HG03045 (cell line): Measurements from ENCODE around the gene SEMA4D.
"Not testable (repeated sequence)": the region's sequence is repeated elsewhere in the genome, so short reads cannot be mapped to it uniquely, and the experiment has no call there.

ENCODE experiments used
- ATAC-seq: cut with Tn5 transposase; IDR thresholded peaks from one replicate; pipeline ENCODE4 v1.9.1; 2021; ENCODE audit warnings: mild to moderate bottlenecking, moderate library complexity; ENCODE audit not compliant: unreplicated experiment

Gene SEMA4D

DNA sequence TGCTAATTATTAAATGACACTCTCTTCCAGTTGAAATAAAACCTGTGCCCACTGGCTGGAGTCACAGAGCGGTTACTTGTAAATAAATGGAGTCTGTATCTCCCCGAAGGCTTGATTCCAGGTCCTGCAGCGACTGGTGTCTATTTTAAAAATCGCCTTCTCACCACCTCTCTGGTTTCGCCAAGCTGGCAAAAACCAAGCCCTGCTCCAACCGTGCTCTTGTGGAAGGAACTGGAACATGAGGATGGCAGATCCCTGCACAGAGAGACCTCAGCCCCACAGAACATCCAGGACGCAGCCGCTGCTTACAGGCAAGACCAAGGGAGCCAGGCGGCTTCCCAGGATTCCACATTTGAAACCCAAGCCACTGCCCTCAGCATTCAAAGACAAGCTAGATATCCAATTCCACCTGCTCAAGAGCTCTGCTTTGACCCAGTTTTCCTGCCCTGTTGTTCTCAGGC is 15.0 kb downstream of the SEMA4D start:
- no peak for ATAC-seq

DNA sequence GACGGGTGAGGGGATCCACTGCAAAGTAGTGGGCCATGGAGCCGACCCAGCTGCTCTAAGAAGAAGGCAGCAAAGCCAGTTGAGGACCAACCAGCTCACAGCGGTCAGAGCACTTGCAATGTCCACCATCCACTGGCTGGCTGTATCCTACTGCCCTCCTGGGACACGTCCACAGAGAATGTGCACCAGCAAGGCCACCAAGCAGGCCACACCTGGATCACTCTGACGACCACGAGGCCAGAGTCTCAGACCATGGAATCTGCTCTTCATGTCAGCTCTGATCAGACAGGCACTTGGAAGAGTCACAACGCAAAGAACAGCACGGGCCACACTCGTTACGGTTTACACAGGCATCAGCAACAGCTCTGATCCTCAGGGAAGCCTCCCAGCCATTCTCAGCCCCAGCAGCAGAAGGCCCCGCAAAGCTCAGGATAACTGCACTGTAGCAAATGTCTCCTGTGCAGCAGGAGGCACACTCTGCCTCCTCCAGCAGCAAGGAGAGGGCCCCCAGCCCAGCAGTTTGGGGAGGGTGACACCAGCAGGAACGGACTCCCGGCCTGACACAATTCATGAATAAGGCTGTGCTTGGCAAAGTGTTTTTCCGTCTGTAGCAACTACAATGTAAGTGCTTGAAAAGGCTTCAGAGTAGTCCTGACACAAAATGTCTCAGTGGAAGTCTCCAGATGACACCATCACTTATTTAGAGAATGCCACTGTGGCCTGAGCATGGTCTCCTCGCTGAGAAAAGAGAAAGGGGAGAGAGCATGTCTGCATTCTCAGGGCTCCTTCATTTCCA is 15.7 kb downstream of the SEMA4D start:
- ATAC-seq, result no peak

DNA sequence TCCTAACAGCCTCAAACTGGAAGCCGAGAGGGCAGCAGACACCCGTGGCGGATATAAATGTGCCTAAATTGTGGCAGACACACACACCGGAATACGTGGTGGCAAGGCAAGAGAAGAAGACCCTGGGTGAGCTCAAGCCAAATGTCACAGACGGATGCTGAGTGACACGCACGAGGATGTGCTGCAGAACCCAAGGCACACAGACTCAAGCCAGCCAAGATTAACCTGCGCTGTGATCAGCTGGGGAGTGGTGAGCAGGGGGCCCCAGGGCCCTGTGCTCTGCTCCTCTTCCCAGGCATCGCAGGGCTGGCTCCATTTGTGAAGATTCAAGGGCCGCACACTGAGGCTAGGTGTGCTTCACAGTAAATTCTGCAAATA is 16.4 kb downstream of the SEMA4D start:
- ATAC-seq, result no peak

DNA sequence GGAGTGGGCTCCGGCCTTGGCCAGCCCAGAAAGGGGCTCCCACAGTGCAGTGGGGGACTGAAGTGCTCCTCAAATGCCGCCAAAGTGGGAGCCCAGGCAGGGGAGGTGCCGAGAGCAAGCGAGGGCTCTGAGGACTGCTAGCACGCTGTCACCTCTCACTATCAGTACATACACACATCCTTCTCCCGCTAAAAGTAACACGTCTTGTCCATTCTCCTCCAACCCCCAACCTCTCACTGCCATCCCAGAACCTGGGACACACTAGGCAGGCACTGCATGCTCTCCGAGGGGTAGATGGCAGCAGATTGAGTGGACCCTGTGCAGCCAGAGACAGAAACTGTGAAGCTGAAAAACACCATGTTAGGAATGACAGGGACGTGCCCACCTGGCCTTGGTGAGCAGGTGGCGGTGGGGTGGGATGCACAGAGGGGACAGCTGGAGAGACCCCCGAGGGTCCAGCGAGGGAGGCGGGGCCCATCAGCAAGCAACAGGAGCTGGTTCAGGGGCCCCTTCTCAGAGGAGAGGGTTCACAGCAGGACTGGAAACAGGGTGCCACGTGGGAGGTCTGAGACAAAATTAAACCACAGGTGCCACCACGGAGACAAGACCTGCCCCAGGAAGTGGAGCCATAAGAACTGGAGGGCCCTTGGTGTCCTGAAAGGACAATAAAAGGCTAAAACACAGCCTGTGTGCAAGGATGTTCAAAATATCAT is 16.9 kb downstream of the SEMA4D start:
- no peak for ATAC-seq

DNA sequence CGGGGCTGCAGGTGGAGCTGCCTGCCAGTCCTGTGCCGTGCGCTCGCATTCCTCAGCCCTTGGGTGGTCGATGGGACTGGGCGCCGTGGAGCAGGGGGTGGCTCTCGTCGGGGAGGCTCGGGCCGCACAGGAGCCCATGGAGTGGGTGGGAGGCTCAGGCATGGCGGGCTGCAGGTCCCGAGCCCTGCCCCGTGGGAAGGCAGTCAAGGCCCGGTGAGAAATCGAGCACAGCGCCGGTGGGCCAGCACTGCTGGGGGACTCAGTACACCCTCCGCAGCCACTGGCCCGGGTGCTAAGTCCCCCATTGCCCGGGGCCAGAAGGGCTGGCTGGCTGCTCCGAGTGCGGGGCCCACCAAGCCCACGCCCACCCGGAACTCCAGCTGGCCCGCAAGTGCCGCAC is 17.5 kb downstream of the SEMA4D start:
- not testable (repeated sequence) for ATAC-seq

DNA sequence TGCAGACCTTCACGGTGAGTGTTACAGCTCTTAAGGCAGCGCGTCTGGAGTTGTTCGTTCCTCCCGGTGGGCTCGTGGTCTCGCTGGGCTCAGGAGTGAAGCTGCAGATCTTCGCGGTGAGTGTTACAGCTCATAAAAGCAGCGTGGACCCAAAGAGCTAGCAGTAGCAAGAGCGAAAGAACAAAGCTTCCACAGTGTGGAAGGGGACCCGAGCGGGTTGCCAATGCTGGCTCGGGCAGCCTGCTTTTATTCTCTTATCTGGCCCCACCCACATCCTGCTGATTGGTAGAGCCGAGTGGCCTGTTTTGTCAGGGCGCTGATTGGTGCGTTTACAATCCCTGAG is 18.3 kb downstream of the SEMA4D start:
- not testable (repeated sequence) for ATAC-seq

DNA sequence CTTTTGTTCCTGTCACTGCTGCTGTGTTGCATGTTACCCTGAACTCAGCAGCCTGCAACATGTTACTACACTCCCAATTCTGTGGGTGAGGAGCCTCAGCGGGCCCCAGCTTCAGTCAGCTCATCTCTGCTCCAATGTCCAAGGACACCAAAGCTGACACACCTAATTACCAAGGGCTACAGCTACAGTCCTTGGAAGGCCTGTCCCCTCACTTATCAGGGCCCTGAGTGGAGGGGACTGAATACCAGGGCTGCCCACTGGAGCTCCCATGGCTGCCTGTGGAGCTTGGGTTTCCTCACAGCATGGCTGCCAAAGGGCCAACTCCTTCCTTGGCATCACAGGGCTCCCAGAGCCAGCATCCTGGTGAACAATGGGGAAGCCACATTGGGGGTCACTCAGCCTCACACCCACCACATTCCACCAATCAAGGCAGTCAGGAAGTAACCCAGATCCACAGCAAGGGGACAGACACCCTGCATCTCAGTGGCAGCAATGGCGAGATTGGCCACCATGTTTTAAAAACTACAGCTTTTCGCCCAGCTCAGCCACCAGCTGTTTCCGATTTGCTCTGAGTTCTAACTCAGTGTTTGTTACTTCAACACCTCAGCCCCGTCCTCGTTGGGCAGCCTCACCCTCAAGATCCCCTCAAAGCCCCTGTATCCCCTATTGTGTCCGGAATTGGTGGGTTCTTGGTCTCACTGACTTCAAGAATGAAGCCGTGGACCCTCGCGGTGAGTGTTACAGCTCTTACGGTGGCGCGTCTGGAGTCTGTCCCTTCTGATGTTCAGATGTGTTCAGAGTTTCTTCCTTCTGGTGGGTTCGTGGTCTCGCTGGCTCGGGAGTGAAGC is 18.9 kb downstream of the SEMA4D start:
- ATAC-seq, result no peak

DNA sequence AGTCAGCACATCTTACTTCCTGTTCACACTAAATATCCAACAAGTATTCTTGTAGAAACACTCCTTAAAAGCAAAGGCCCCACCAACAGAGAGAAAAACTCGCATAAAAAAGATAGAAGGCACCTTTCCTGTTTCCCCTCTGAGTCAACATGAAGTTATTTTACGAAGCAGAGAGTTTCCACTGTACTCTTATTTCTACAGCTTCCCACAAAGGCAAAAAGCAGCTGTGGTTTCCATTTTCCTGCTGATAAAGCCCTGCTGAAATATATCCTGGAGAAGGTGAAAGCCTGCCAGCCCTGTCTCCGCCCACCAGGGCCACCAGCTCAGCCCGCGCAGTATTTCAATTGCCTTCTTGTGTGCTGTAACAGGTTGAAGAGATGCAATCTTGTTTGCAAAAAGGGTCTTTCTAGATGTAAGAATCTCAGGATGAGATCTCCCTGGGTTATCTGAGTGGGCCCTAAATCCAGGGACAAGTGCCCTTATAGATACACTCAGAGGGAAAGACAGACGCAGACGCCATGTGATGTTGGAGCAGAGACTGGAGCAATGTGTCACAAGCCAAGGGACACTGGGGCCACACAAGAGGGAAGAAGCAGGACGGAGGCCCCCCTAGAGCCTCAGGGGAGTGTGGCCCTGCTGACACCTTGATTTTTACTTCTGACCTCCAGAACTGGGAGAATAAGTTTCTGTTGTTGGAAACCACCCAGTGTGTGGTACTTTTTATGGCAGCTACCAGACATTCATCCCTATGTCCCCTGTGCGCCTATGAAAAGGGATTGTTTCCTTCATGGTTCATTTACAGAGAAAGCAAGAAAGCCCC is 19.9 kb downstream of the SEMA4D start:
- no peak for ATAC-seq

DNA sequence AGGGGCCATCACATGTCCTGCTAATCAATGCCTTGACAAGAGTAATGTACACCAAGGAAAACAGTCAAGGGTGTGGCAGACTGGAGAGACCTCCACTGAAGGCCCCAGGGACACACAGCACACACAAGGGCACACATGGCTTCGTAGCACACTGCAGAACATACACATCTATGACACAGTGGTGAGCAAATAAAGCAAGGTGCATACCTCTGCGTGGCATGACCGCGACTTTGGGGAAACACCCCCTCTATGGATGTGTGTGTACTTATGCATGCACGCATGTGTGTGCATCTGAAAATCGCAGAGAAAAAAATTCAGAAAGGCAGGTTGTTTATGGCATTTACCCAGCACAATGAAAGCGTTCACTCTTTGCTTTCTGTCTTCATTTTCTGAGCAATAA is 20.5 kb downstream of the SEMA4D start:
- ATAC-seq, result no peak

DNA sequence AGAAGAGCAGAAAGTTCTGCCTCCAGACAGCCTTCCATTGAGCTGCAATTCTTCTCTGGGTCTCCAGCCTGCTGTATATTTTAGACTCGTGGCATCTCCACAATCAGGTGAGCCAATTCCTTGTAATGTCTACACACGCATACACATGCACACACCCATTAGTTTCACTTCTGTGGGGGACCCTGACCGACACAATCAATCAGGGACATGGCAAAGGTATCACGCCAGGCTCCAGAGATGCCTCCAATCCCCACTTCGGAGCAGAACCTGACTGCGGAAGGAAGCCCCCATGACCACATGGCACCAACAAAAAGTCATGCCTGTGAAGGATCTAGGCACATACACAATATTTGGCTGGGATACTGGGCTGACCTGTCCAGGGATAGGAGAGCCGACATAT is 21.4 kb downstream of the SEMA4D start:
- no peak for ATAC-seq

DNA sequence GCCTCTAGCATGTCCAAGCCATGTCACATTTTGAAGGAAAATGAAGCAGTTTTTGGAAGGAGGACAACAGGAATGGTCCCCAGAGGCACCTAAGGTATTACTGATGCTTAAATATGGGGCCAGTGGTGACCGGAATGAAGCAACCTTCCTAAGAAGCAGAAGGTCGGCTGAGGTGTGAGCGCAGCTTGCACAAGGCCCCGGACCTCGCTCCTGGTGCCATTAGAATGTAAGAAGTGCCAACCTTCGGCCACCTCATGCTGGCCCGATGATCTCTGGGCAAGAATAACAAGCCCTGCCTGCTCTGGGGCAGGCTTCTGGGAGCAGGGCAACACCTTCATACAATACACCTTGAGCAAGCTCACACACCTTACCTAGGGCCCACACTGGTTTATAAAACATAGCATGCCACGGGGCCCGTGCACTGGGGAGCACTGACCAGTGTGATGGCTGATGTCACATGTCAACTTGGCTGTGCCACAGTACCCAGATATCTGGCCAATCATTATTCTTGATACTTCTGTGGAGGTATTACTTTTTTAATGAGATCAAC is 21.9 kb downstream of the SEMA4D start:
- no peak for ATAC-seq

DNA sequence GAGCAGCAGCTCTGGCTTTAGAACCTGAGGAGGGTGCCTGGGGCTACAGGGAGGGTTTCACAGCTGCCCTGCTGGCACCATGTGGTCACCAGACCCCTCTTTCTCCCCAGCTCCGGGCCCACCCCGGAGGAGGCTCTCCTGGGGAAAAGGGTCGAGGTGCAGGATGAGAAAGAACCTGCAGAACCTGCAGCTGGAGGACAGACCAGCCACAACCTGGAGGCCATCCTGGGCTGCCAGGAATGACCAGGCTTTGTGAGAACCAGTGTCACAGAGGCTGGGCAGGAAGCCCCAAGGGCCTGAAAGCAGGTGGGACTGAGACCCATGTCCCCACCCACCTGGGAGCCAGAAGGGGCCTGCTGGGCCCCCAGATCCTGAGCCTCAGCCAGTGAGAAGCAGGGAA is 23.0 kb downstream of the SEMA4D start:
- ATAC-seq, result no peak

DNA sequence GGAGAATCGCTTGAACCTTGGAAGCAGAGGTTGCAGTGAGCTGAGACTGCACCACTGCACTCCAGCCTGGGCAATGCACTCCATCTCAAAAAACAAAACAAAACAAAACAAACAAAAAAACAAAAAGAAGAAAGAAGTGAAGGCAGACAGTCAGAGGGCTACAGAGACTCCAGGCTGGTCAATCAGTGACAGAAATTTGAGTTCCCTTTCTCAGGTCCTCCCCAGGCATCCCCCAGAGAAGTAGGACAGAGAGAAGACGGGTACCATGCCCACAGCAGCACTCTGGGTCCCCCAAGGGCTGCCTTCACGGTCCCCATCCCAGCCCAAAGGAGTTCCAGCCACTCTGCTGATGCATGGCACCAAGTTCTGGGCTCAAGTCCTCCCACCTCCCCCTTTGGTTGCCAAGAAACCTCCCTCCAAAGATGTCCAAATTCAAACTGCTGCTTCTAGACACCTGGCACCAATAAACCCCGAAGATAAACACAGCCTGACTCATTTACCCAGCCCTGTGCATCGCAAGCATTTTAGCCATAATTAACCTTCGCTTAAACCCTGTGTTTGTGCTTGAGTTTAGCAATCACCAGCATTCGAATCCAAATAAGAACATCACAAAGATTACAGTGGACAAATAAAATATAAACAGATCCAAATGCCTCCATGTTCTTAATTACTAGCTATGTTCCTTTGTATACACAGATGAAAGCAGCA is 24.0 kb downstream of the SEMA4D start:
- ATAC-seq, result no peak

DNA sequence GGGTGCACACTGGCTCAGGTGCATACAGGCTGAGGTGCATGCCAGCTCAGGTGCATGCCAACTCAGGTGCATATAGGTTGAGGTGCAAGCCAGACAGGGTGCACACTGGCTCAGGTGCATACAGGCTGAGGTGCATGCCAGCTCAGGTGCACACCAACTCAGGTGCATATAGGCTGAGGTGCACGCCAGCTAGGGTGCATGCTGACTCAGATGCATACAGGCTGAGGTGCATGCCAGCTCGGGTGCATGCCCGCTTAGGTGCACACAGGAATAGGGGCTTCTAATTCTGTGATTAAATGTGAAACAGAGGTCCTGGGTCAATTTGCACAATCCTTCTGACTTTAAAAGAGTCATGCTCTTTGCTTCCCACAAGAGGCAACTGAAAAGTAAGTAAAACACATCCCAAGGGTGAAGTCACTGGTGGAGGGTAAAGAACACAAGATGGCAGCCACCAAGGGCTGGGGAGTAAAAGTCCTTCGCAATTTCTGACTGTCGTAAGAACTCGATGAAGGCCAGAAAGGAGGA is 26.1 kb downstream of the SEMA4D start:
- not testable (repeated sequence) for ATAC-seq

DNA sequence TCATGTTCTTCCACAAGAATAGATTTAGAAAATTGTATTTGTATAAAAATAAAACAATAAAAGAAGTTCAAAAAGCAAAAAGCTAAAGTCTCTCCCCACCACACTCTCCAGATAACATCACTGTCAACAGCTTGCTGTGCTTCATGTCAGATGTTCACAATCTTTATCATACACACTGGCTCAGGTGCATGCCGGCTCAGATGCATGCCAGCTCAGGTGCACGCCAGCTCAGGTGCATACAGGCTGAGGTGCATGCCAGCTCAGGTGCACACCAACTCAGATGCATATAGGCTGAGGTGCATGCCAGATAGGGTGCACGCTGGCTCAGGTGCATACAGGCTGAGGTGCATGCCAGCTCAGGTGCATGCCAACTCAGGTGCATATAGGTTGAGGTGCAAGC is 26.5 kb downstream of the SEMA4D start:
- no peak for ATAC-seq

DNA sequence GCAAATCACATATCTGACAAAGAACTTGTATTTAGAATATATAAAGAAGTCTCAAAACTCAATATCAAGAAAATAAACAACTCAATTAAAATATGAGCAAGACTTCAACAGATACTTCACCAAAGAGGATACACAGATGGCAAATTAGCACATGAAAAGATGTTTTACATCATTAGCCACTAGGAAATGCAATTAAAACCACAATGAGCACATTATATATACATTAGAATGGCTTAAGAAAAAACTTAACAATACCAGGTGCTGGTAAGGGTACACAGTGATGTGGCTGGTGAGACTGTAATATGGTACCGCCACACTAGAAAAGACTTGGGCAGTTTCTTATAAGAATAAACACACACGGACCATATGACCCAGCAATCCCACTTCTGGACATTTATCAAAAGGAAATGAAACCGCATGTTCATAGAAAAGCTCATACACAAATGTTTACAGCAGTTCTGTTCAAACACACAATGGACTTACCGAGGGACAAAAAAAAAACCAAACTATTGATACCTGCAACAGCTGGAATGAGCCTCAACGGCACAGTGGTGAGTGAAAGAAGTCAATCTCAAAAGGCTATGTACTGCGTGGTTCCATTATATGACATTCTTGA is 27.6 kb downstream of the SEMA4D start:
- ATAC-seq, result no peak

DNA sequence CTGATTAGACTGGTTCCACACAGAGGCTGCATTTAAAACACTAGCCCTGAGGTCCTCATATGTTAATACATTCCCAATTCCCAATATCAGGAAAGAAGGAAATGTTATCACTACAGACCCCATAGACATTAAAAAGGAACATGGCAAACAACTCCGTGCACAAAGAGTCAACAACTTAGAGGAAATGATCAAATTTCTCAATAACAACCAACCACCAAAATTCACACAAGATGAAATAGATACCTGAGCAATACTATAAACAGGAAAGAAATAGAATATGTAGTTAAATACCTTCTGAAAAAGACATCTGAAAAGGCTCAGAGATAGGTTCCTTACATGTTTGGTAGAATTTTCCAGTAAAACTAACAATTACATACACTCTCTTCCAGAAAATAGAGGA is 28.9 kb downstream of the SEMA4D start:
- ATAC-seq, result no peak

DNA sequence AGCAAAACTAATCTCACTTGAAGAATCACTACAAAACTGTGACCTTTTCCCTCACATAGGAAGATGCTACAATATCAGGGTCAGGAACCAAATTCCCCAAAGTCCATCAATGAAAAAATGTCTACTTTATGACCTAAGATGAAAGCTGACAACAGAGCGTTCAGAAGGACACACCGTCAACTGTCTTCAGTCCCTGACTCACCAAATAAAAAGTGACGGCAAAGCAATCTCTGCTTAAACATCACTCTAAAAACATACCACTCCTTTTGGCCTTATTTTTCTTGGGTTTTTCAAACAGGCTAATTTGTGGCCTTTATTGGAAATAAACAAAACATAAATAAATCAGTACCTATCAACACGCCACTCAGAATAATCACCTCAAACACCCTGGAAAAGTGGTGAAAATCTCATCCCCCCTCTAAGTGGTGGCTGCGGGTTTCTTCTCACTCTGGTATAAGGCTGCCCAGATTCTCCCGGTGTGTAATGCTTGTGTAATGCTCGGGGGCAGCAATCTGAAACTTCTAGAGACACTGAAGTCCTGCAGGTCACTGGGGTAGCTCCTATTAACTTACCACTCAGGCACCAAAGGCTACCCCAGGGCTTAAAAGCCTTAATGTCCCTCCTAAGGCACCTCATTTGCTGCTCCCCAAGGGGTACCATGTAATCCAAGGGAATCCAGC is 29.5 kb downstream of the SEMA4D start:
- ATAC-seq, result no peak

DNA sequence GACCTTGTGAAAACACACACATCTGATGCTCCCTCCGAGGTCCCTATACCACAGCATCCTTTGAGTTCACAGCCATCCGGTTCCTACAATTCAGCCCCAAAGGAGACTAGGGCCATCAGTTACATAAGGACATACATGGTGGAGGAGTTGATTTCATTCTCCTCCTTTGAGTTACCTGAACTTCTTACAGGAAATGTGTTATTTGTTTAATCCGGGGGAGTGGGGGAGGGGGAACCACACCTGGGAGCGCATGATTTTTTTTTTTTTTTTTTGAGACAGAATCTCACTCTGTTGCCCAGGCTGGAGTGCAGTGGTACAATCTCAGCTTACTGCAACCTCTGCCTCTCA is 30.7 kb downstream of the SEMA4D start:
- no peak for ATAC-seq
